ENCODE data around the gene HAND1.

HAND1 gene

GRCh38 chr5:154472871-154473580 is 5.0 kb downstream of the HAND1 start:
- no peak for TF ChIP-seq CTCF (IDR thresholded peaks at IDR 0.05; ENCODE audit: insufficient read depth, low read length, poor library complexity, severe bottlenecking)
- Histone ChIP-seq H3K4me3 (replicated peaks; ENCODE audit: low read depth, low read length) (no peak overlapping the region), H3K27me3 (replicated peaks; ENCODE audit: control insufficient read depth, insufficient read depth, low read length) (no peaks in the 10 kb centered on the region; the same call in none of the 2 replicates), H3K36me3 (ENCODE audit: control insufficient read depth, insufficient read depth, low read length) (no peaks in the 10 kb centered on the region)
- no peak for DNase-seq (ENCODE audit: extremely low read depth, insufficient read length)

- Histone ChIP-seq H3K36me3 (ENCODE audit: control insufficient read depth, insufficient read depth, low read length) (no peaks in the 10 kb centered on the region), H3K27me3 (replicated peaks; ENCODE audit: control insufficient read depth, insufficient read depth, low read length) (no peaks in the 10 kb centered on the region; the same call in none of the 2 replicates)
- no peak for DNase-seq (ENCODE audit: extremely low read depth, insufficient read length)
Measured at GRCh38 chr5:154470947-154471870, 6.8 kb downstream of the HAND1 start.

GRCh38 chr5:154470137-154470536 is 7.9 kb downstream of the HAND1 start:
- Histone ChIP-seq H3K27me3 (replicated peaks; ENCODE audit: control insufficient read depth, insufficient read depth, low read length) (no peaks in the 10 kb centered on the region), H3K36me3 (ENCODE audit: control insufficient read depth, insufficient read depth, low read length) (no peaks in the 10 kb centered on the region), H3K4me3 (replicated peaks; ENCODE audit: low read depth, low read length) (no peak overlapping the region)
- no peak for DNase-seq (ENCODE audit: extremely low read depth, insufficient read length)
- TF ChIP-seq CTCF (IDR thresholded peaks at IDR 0.05; ENCODE audit: insufficient read depth, low read length, poor library complexity, severe bottlenecking) = no peak

More at GRCh38 chr5:154470947-154471870, 6.8 kb downstream of the HAND1 start:
- no peak overlapping the region for H3K4me3 ChIP-seq (replicated peaks; ENCODE audit: low read depth, low read length)
- TF ChIP-seq CTCF (IDR thresholded peaks at IDR 0.05; ENCODE audit: insufficient read depth, low read length, poor library complexity, severe bottlenecking) = no peak

GRCh38 chr5:154467655-154468354 is 10.2 kb downstream of the HAND1 start:
- no peaks in the 10 kb centered on the region for H3K27me3 ChIP-seq (replicated peaks; ENCODE audit: control insufficient read depth, insufficient read depth, low read length)

More at GRCh38 chr5:154467655-154468354, 10.2 kb downstream of the HAND1 start:
- Histone ChIP-seq H3K4me3 (replicated peaks; ENCODE audit: low read depth, low read length) (no peak overlapping the region), H3K36me3 (ENCODE audit: control insufficient read depth, insufficient read depth, low read length) (no peaks in the 10 kb centered on the region)
- peak; percentile 61 for DNase-seq (ENCODE audit: extremely low read depth, insufficient read length)
- TF ChIP-seq CTCF (IDR thresholded peaks at IDR 0.05; ENCODE audit: insufficient read depth, low read length, poor library complexity, severe bottlenecking) = peak; percentile 91
